HFF-Myc (cell line): ENCODE data around the gene SLC30A3.

Experiments used
- DNase-seq: peaks from one replicate; pipeline ENCODE4 v3.0.0-alpha.2; 2011; ENCODE audit warnings: low read depth; ENCODE audit errors: extremely low read depth
- H3K4me3 ChIP-seq: replicated peaks from 2 replicates; pipeline ENCODE4 v1.5.1; 2011; ENCODE audit warnings: low read depth, mild to moderate bottlenecking, control low read depth, low read length
- TF ChIP-seq, protein P1 (sequence below): IDR thresholded peaks from 2 replicates; pipeline ENCODE4 v1.5.1; 2012; ENCODE audit warnings: mild to moderate bottlenecking, low read depth, low read length, control low read depth; ENCODE audit errors: missing control alignments

Gene SLC30A3

GRCh38 chr2:27231921-27232320 is 30.9 kb downstream of the SLC30A3 start:
- DNase-seq, result no peak
- TF ChIP-seq, protein P1, sequence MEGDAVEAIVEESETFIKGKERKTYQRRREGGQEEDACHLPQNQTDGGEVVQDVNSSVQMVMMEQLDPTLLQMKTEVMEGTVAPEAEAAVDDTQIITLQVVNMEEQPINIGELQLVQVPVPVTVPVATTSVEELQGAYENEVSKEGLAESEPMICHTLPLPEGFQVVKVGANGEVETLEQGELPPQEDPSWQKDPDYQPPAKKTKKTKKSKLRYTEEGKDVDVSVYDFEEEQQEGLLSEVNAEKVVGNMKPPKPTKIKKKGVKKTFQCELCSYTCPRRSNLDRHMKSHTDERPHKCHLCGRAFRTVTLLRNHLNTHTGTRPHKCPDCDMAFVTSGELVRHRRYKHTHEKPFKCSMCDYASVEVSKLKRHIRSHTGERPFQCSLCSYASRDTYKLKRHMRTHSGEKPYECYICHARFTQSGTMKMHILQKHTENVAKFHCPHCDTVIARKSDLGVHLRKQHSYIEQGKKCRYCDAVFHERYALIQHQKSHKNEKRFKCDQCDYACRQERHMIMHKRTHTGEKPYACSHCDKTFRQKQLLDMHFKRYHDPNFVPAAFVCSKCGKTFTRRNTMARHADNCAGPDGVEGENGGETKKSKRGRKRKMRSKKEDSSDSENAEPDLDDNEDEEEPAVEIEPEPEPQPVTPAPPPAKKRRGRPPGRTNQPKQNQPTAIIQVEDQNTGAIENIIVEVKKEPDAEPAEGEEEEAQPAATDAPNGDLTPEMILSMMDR, result no peak
- no peak overlapping the region for H3K4me3 ChIP-seq

DNA sequence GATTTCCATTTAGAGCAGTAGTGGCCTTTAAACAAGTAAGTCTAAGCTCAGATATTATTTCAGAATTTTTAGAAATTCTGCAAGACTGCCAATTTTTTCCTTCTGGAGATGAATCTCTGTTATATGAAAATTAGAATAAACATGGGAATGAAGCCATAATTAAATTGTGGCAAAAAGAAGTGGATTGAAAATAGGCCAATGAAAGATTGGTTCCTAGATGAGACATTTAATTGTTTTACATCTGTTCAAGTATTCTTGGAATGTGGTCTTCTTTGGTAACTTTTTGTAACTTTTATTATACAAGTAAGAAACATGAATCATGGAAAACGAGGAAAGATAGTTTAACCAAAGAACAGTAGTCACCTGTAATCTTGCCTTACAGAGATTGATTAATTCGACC is 35.3 kb downstream of the SLC30A3 start:
- no peak overlapping the region for H3K4me3 ChIP-seq
- DNase-seq, result no peak
- TF ChIP-seq, protein P1, result no peak

GRCh38 chr2:27225526-27225925 is 37.3 kb downstream of the SLC30A3 start:
- TF ChIP-seq, protein P1, result no peak
- no peak overlapping the region for H3K4me3 ChIP-seq
- DNase-seq, result no peak

- H3K4me3 ChIP-seq, result no peak overlapping the region
- DNase-seq, result no peak
- TF ChIP-seq, protein P1, result no peak
Observed at GRCh38 chr2:27223416-27223815, 39.4 kb downstream of the SLC30A3 start.

DNA sequence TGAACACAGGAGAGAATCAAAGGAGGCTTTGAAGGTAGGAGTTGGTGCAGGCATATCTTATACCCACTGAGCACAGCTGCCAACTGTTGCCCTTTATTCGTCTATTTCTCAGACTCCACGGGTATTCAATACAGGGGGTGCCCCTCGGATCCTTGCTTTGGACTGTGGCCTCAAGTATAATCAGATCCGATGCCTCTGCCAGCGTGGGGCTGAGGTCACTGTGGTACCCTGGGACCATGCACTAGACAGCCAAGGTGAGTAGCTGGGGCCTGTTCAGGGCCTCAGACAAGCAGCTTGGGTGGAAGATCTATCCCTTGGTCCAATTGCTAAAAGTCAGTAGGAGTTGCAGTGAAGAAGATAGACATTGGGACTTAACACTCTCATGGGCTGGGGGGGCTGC is 40.4 kb downstream of the SLC30A3 start:
- TF ChIP-seq, protein P1, result no peak
- H3K4me3 ChIP-seq, result no peak overlapping the region
- DNase-seq, result no peak

DNA sequence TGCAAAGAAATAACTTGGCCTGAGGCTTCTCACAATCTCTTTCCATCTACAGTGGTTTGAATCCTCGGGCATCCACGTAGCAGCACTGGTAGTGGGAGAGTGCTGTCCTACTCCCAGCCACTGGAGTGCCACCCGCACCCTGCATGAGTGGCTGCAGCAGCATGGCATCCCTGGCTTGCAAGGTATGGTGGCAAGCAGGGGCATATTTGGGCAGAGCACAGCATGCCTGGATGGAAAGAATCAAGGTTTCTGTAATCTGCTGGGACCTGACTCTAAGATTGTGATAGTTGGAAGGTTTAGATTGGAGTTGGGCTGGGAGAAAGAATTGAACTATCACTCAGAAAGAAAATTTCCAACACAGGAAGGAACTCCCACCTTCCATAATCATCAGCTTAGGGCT is 41.7 kb downstream of the SLC30A3 start:
- TF ChIP-seq, protein P1, result no peak
- no peak for DNase-seq
- no peak overlapping the region for H3K4me3 ChIP-seq

GRCh38 chr2:27220091-27220490 is 42.8 kb downstream of the SLC30A3 start:
- no peak overlapping the region for H3K4me3 ChIP-seq
- no peak for DNase-seq
- TF ChIP-seq, protein P1, result no peak
